Esophagus squamous epithelium (tissue), 5 donors: Measurements from ENCODE around the gene CALN1. TPM values are rescaled to one million over a fixed set of nuclear protein-coding genes. Genes with fewer than 3 reads are reported as not detected.

ENCODE experiments used
- DNase-seq: peaks from one replicate; lab custom pipeline; 2025; lab: John Stamatoyannopoulos, UW
- H3K27ac ChIP-seq, 4 donors: fragments of 200-600 bp; sonication (generic); one replicate each; pipeline ENCODE4 v1.5.1; 2016 to 2019; ENCODE audit warnings: mild to moderate bottlenecking in 1 of 4
- H3K27me3 ChIP-seq, 4 donors: fragments of 200-600 bp; sonication (generic); 1 replicate in 3 of 4; 2 replicates in 1 of 4; pipeline versions ENCODE4 v1.5.1 to v1.6.0; 2017 to 2021; ENCODE audit warnings: antibody characterized with exemption in 1 of 4
- H3K36me3 ChIP-seq, 3 donors: fragments of 200-600 bp; sonication (generic); one replicate each; pipeline ENCODE4 v1.5.1; 2016 to 2019
- H3K4me1 ChIP-seq, 3 donors: fragments of 200-600 bp; sonication (generic); one replicate each; pipeline ENCODE4 v1.5.1; 2017 to 2019
- H3K4me3 ChIP-seq, 4 donors: fragments of 200-600 bp; sonication (generic); 1 replicate in 3 of 4; 2 replicates in 1 of 4; pipeline ENCODE4 v1.5.1; 2016 to 2019; ENCODE audit warnings: mild to moderate bottlenecking in 2 of 4, moderate library complexity in 1 of 4
- H3K9me3 ChIP-seq, 3 donors: fragments of 200-600 bp; sonication (generic); one replicate each; pipeline ENCODE4 v1.5.1; 2016 to 2019
- POLR2A ChIP-seq, 4 donors: fragments of 450-650 bp; IDR thresholded peaks; one replicate each; pipeline ENCODE4 v1.6.1; 2017; ENCODE audit warnings: antibody characterized with exemption in 4 of 4, mild to moderate bottlenecking in 4 of 4, moderate library complexity in 3 of 4
- WGBS, 2 donors: methylation state at CpG; one replicate each; pipeline ENCODE4 v1.1.5; 2018; 5-methylcytosine and 5-hydroxymethylcytosine counted together
- intact Hi-C: fragments of 100-400 bp; cut with DNase I; formaldehyde crosslinking; loops from one replicate; pipeline ENCODE4 v1.15.0; 2022
- total RNA-seq, 4 donors: library from RNA; depleted of rRNA; stranded (reverse); fragments of >200 nt; gene quantifications; one replicate each; pipeline ENCODE4 v1.1.0, GENCODE V29; 2016
- TF ChIP-seq, protein P1 (sequence below), 6 experiments: fragments of 450-650 bp in 4 of 6; fragments of 200-600 bp in 2 of 6; sonication (generic) in 2 of 6; IDR thresholded peaks; one replicate each; pipeline ENCODE4 v1.5.1; 2016 to 2019; ENCODE audit warnings: antibody characterized with exemption in 6 of 6, mild to moderate bottlenecking in 4 of 6, moderate library complexity in 4 of 6
- donor health status: DM: yes; HTN: yes; CAD: no.

The CALN1 gene
- total RNA-seq, 4 donors from 2014 or later, result 0.83 TPM; not detected in 3

DNA sequence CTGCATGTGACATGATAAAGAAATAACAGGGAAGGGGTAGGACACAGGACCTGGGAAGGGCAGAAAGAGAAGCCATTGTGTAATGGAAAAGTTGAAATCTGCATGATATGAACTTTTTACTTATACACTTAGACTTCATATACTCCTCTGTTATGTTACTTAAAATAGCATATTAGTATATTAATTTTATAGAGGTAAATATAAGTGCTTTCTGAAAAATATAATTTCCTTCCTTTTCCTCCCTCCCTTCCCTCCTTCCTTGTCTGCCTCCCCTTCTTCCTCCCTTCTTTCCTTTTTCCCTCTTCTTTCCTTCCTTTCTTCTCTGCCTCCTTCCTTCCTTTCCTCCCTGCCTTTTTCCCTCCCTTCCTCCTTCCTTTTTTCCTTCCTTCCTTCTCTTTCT lies 363.7 kb downstream of the CALN1 start:
- Histone ChIP-seq H3K36me3 (no peaks in the 10 kb centered on the region), H3K4me1 (no peaks in the 10 kb centered on the region), H3K27me3 (no peaks in the 10 kb centered on the region), H3K27ac (no peak overlapping the region), H3K4me3 (no peak overlapping the region), H3K9me3 (no peaks in the 10 kb centered on the region)
- TF ChIP-seq, protein P1, sequence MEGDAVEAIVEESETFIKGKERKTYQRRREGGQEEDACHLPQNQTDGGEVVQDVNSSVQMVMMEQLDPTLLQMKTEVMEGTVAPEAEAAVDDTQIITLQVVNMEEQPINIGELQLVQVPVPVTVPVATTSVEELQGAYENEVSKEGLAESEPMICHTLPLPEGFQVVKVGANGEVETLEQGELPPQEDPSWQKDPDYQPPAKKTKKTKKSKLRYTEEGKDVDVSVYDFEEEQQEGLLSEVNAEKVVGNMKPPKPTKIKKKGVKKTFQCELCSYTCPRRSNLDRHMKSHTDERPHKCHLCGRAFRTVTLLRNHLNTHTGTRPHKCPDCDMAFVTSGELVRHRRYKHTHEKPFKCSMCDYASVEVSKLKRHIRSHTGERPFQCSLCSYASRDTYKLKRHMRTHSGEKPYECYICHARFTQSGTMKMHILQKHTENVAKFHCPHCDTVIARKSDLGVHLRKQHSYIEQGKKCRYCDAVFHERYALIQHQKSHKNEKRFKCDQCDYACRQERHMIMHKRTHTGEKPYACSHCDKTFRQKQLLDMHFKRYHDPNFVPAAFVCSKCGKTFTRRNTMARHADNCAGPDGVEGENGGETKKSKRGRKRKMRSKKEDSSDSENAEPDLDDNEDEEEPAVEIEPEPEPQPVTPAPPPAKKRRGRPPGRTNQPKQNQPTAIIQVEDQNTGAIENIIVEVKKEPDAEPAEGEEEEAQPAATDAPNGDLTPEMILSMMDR (IDR thresholded peaks at IDR 0.05), result no peak
- no peak for TF ChIP-seq POLR2A (IDR thresholded peaks at IDR 0.05)
- intact Hi-C loops, result no loop called here
- no peak for DNase-seq

DNA sequence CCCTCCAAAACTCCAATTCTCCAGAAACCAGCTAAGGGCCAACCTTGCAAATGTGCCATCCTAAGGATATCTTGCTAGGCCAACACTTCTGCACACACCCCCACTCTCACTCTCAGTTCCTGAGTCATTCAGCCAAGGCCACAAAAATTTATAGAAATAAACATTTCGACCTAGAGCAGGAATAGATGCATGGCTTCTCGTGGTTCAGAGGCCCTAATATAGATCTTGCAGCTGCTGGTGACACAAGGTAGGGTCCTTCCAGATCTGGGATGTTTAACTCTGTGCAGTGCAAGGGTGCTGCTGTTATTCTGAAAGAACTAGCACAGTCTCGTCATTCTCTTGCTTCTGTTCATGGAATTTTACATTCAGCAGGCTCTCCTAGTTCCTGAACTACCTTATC lies 369.3 kb downstream of the CALN1 start:
- H3K4me1 ChIP-seq, result no peaks in the 10 kb centered on the region
- H3K9me3 ChIP-seq, result no peaks in the 10 kb centered on the region
- intact Hi-C loops, result no loop called here
- H3K27me3 ChIP-seq, result no peaks in the 10 kb centered on the region
- TF ChIP-seq POLR2A (IDR thresholded peaks at IDR 0.05), result no peak
- TF ChIP-seq, protein P1 (IDR thresholded peaks at IDR 0.05), result no peak
- no peak for DNase-seq
- 22 to 44% methylated on average over 2 to 3 of the region's 3 CpGs for WGBS, 2 donors
- H3K4me3 ChIP-seq, result no peak overlapping the region
- no peak overlapping the region for H3K27ac ChIP-seq
- H3K36me3 ChIP-seq, result no peaks in the 10 kb centered on the region

GRCh38 chr7:72040641-72041040 lies 371.5 kb downstream of the CALN1 start:
- 63 to 82% methylated on average over 2 of the region's 2 CpGs for WGBS, 2 donors
- TF ChIP-seq, protein P1 (IDR thresholded peaks at IDR 0.05), result no peak
- no peak for TF ChIP-seq POLR2A (IDR thresholded peaks at IDR 0.05)
- no peak for DNase-seq
- intact Hi-C loops, result no loop called here
- H3K4me3 ChIP-seq, result no peak overlapping the region
- no peaks in the 10 kb centered on the region for H3K4me1 ChIP-seq
- H3K9me3 ChIP-seq, result no peaks in the 10 kb centered on the region
- H3K27me3 ChIP-seq, result no peaks in the 10 kb centered on the region
- H3K36me3 ChIP-seq, result no peaks in the 10 kb centered on the region
- H3K27ac ChIP-seq, result no peak overlapping the region

DNA sequence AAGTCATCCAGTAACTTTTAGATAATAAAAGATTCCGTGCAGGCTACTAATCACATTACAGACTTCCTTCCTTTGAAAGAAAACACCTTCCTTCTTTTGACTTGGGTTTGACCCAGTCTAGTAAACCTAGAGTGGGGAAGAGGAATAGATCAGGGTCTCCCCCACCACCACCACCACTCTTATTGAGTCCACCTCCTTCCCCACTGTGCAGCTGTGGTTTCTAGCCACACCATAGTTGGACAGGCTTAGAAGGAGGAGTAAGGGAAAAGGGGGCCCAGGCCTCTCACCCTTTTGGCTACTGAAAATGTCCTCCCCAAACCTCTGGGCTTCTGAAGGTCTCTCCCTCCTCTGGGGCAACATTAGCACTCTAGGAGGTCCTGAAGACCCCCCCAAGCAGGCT lies 372.7 kb downstream of the CALN1 start:
- DNase-seq, result no peak
- H3K4me3 ChIP-seq, result no peak overlapping the region
- no peak overlapping the region for H3K27ac ChIP-seq
- no peaks in the 10 kb centered on the region for H3K9me3 ChIP-seq
- no peaks in the 10 kb centered on the region for H3K27me3 ChIP-seq
- H3K4me1 ChIP-seq, result no peaks in the 10 kb centered on the region
- WGBS, 2 donors, result 47 to 54% methylated on average over 1 of the region's 1 CpG
- intact Hi-C loops, result no loop called here
- no peaks in the 10 kb centered on the region for H3K36me3 ChIP-seq
- no peak for TF ChIP-seq POLR2A (IDR thresholded peaks at IDR 0.05)
- TF ChIP-seq, protein P1 (IDR thresholded peaks at IDR 0.05), result no peak

GRCh38 chr7:72038022-72038732 lies 374.0 kb downstream of the CALN1 start:
- Histone ChIP-seq H3K4me1 (no peaks in the 10 kb centered on the region), H3K9me3 (no peaks in the 10 kb centered on the region), H3K4me3 (no peak overlapping the region), H3K27ac (no peak overlapping the region), H3K36me3 (no peaks in the 10 kb centered on the region), H3K27me3 (no peaks in the 10 kb centered on the region)
- intact Hi-C loops, result no loop called here
- DNase-seq, result no peak
- TF ChIP-seq POLR2A (IDR thresholded peaks at IDR 0.05), result no peak
- TF ChIP-seq, protein P1 (IDR thresholded peaks at IDR 0.05), result no peak
- WGBS, 2 donors, result 65 to 67% methylated on average over 5 of the region's 5 CpGs
